ENCODE measurements around the gene TMTC2.

GRCh38 chr12:82682326-82682725, 4.4 kb upstream of the TMTC2 start:
- no peak for TF ChIP-seq ZNF311 (tag by site-specific recombination; IDR thresholded peaks at IDR 0.05; ENCODE audit: borderline replicate concordance)
- no peak for TF ChIP-seq CTCF (tag by site-specific recombination; IDR thresholded peaks at IDR 0.05)
- no peak for TF ChIP-seq ZNF362 (tag by site-specific recombination; IDR thresholded peaks at IDR 0.05)
- no peak for TF ChIP-seq ZNF530 (tag by site-specific recombination; IDR thresholded peaks at IDR 0.05; ENCODE audit: low read depth)
- TF ChIP-seq ZNF302 (tag by site-specific recombination; IDR thresholded peaks at IDR 0.05; ENCODE audit: low read depth): no peak
- TF ChIP-seq MYNN (tag by site-specific recombination; IDR thresholded peaks at IDR 0.05; ENCODE audit: borderline replicate concordance): no peak
- no peak for TF ChIP-seq ZNF140 (tag by site-specific recombination; IDR thresholded peaks at IDR 0.05)
- no peak for TF ChIP-seq ZNF184 (tag by site-specific recombination; IDR thresholded peaks at IDR 0.05)
